OCI-LY7 (cell line): ENCODE measurements around the gene LSR. TPM values are rescaled to one million over a fixed set of nuclear protein-coding genes. Genes with fewer than 3 reads are reported as not detected.

Experiments used
- BruUV-seq: library from RNA; stranded (reverse); fragments of 400-500 nt; replicated peaks from 2 replicates; lab custom pipeline; 2021; lab: Mats Ljungman, UMichigan
- CTCF ChIA-PET: fragments of 300-600 bp; sonication (Branson Sonifier 250); formaldehyde crosslinking; loops from one replicate; lab custom pipeline; 2022; ENCODE audit warnings: antibody characterized with exemption; ENCODE audit not compliant: unreplicated experiment; lab: Charles Lee
- POLR2A ChIA-PET: fragments of 300-600 bp; sonication (Branson Sonifier 250); formaldehyde crosslinking; loops from one replicate; lab custom pipeline; 2022; ENCODE audit warnings: antibody characterized with exemption; lab: Charles Lee
- DNase-seq: peaks from one replicate; pipeline ENCODE4 v3.0.0-alpha.2; 2015; ENCODE audit warnings: low spot score
- H2AFZ ChIP-seq: fragments of 200-600 bp; sonication (generic), shearing (Covaris generic); 2 replicates; pipeline ENCODE4 v1.6.1; 2014; ENCODE audit warnings: mild to moderate bottlenecking, antibody characterized with exemption, low read length, moderate library complexity
- H3K27ac ChIP-seq: fragments of 200-600 bp; sonication (generic); 2 replicates; pipeline ENCODE4 v1.5.1; 2014; ENCODE audit warnings: mixed run types, low read depth, mild to moderate bottlenecking, moderate library complexity, low read length, inconsistent platforms; ENCODE audit not compliant: poor library complexity, severe bottlenecking
- H3K36me3 ChIP-seq: fragments of 200-600 bp; sonication (generic); 2 replicates; pipeline ENCODE4 v1.6.1; 2014; ENCODE audit warnings: mild to moderate bottlenecking, antibody characterized with exemption, low read length, moderate library complexity, mixed read lengths; ENCODE audit not compliant: insufficient read depth
- H3K4me1 ChIP-seq: fragments of 200-600 bp; sonication (generic); 2 replicates; pipeline ENCODE4 v1.5.1; 2014; ENCODE audit warnings: mild to moderate bottlenecking, low read length; ENCODE audit not compliant: insufficient read depth, poor library complexity, severe bottlenecking
- H3K4me2 ChIP-seq: fragments of 200-600 bp; sonication (generic); 2 replicates; pipeline ENCODE4 v1.6.1; 2014; ENCODE audit warnings: mild to moderate bottlenecking, low read length
- H3K4me3 ChIP-seq: fragments of 200-600 bp; sonication (generic); 2 replicates; pipeline ENCODE4 v1.5.1; 2014; ENCODE audit warnings: mild to moderate bottlenecking, low read depth, low read length; ENCODE audit not compliant: poor library complexity, severe bottlenecking
- H3K79me2 ChIP-seq: fragments of 200-600 bp; sonication (generic); 2 replicates; pipeline ENCODE4 v1.6.1; 2016; ENCODE audit warnings: low read depth, mild to moderate bottlenecking, low read length, moderate library complexity, mixed read lengths; ENCODE audit not compliant: insufficient read depth
- H3K9me2 ChIP-seq: fragments of 200-600 bp; sonication (generic); 2 replicates; pipeline ENCODE4 v1.6.1; 2016; ENCODE audit warnings: mild to moderate bottlenecking, low read length, mixed read lengths; ENCODE audit not compliant: insufficient read depth
- H3K9me3 ChIP-seq: fragments of 200-600 bp; sonication (generic); 2 replicates; pipeline ENCODE4 v1.6.1; 2014; ENCODE audit warnings: mild to moderate bottlenecking, mixed run types, low read length, mixed read lengths
- H4K20me1 ChIP-seq: fragments of 200-600 bp; sonication (generic); 2 replicates; pipeline ENCODE4 v1.6.1; 2014; ENCODE audit warnings: mild to moderate bottlenecking, antibody characterized with exemption, low read length, moderate library complexity, mixed read lengths; ENCODE audit not compliant: insufficient read depth
- EZH2phosphoT487 ChIP-seq: fragments of 200-600 bp; sonication (generic); IDR thresholded peaks from 2 replicates; pipeline ENCODE4 v1.6.1; 2018; ENCODE audit warnings: low read depth, borderline replicate concordance, mild to moderate bottlenecking, mixed run types, antibody characterized with exemption, low read length, moderate library complexity, mixed read lengths
- intact Hi-C: fragments of 100-400 bp; cut with micrococcal nuclease; formaldehyde crosslinking; loops from one replicate; pipeline ENCODE4 v1.10.0; 2022; ENCODE audit not compliant: unreplicated experiment
- total RNA-seq, 2 experiments: library from RNA; depleted of rRNA in 1 of 2; stranded (reverse); fragments of >200 nt in 1 of 2; shearing (Covaris generic) in 1 of 2; gene quantifications; 2 replicates each; pipeline ENCODE4 v1.2.3, GENCODE V29; 2014 to 2022
- TF ChIP-seq, protein P1 (sequence below): fragments of 200-600 bp; sonication (generic); conservative IDR thresholded peaks from 2 replicates; pipeline ENCODE4 v1.5.1; 2014; ENCODE audit warnings: mild to moderate bottlenecking, antibody characterized with exemption, low read length, moderate library complexity, mixed read lengths

Gene LSR
- total RNA-seq, 2 experiments from 2014 or later: 15.0 to 33.6 TPM

DNA sequence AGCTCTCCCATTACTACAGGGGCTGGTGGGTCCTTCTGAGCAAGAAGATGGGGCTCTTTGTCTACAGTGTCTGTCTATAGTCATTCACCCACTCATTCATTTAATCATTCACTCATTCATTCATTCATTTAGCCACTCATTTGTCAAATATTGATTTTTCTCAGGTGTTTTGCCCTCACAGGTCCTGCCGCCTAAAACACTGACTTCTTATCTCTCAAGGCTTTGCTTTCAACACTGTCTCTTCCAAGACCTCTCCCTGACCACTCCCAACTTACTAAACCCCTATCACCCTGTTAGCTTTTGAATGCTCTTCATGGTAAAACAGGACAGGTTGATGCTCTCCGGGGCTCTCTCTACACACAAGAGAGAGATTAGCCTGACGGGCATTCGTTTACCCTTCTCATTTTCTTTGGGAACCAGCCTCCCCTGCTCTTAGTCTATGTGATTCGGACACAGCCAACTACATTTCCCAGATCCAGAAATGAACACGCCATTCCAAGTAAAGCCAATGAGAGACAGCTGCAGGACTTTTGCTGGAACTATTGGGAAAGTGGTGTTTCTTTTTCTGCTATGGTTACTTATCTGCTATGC lies 43.0 kb upstream of the LSR start:
- Histone ChIP-seq H3K4me3 (peak overlapping the region; percentile 53), H3K9me2 (no peaks in the 10 kb centered on the region), H4K20me1 (no peaks in the 10 kb centered on the region), H2AFZ (peak overlapping the region; percentile 44; the same call in 1 of the 2 replicates), H3K9me3 (peaks cover 4% of the 10 kb centered on the region; the same call in 1 of the 2 replicates), H3K4me1 (peaks cover 67% of the 10 kb centered on the region), H3K36me3 (no peaks in the 10 kb centered on the region), H3K4me2 (peak overlapping the region; percentile 81), H3K79me2 (no peaks in the 10 kb centered on the region), H3K27ac (peak overlapping the region; percentile 94)
- CTCF ChIA-PET: no interaction called here
- intact Hi-C loops: no loop called here
- TF ChIP-seq, protein P1, sequence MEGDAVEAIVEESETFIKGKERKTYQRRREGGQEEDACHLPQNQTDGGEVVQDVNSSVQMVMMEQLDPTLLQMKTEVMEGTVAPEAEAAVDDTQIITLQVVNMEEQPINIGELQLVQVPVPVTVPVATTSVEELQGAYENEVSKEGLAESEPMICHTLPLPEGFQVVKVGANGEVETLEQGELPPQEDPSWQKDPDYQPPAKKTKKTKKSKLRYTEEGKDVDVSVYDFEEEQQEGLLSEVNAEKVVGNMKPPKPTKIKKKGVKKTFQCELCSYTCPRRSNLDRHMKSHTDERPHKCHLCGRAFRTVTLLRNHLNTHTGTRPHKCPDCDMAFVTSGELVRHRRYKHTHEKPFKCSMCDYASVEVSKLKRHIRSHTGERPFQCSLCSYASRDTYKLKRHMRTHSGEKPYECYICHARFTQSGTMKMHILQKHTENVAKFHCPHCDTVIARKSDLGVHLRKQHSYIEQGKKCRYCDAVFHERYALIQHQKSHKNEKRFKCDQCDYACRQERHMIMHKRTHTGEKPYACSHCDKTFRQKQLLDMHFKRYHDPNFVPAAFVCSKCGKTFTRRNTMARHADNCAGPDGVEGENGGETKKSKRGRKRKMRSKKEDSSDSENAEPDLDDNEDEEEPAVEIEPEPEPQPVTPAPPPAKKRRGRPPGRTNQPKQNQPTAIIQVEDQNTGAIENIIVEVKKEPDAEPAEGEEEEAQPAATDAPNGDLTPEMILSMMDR: no peak
- TF ChIP-seq EZH2phosphoT487: no peak
- DNase-seq: peak; percentile 51
- no TSS peak for BruUV-seq
- POLR2A ChIA-PET: interaction anchor here (0.6 to 1.3 kb wide), 5 partner anchors 11 to 258 kb away, joined by 3 to 6 read pairs (median 3); no protein-coding TSS in a partner anchor

DNA sequence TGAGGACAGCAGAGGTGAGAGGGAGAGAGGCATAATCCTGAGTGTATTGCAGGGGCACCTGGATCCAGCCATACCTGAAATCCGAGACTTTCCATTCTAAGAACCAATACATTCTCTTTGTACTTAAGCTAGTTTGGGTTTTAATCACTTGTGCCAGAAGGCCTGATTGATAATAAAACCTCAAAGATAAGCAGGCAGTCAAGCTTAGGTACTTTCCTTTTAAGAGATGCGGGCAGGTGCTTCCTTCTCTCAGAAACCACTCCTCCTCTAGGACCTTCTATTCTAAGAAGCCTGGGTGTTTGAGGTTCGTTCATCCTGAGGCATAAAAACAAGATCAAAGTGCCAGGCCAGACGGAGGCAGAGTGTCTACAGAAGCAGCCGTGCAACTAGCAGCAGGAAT lies 42.4 kb upstream of the LSR start:
- no peaks in the 10 kb centered on the region for H3K36me3 ChIP-seq
- H4K20me1 ChIP-seq: no peaks in the 10 kb centered on the region
- BruUV-seq: TSS peak; percentile 65
- no peaks in the 10 kb centered on the region for H3K79me2 ChIP-seq
- peak overlapping the region; percentile 81 for H3K4me2 ChIP-seq
- ChIA-PET CTCF (no interaction called here), POLR2A (interaction anchor here (0.6 to 1.3 kb wide), 4 partner anchors 62 to 257 kb away, joined by 3 to 6 read pairs (median 4); no protein-coding TSS in a partner anchor)
- intact Hi-C loops: no loop called here
- peak overlapping the region; percentile 94 for H3K27ac ChIP-seq
- DNase-seq: peak; percentile 85
- peak overlapping the region; percentile 53 for H3K4me3 ChIP-seq
- TF ChIP-seq EZH2phosphoT487: no peak
- TF ChIP-seq, protein P1: no peak
- peaks cover 4% of the 10 kb centered on the region; the same call in 1 of the 2 replicates for H3K9me3 ChIP-seq
- peaks cover 72% of the 10 kb centered on the region for H3K4me1 ChIP-seq
- H3K9me2 ChIP-seq: no peaks in the 10 kb centered on the region
- peak overlapping the region; percentile 44; the same call in 1 of the 2 replicates for H2AFZ ChIP-seq

DNA sequence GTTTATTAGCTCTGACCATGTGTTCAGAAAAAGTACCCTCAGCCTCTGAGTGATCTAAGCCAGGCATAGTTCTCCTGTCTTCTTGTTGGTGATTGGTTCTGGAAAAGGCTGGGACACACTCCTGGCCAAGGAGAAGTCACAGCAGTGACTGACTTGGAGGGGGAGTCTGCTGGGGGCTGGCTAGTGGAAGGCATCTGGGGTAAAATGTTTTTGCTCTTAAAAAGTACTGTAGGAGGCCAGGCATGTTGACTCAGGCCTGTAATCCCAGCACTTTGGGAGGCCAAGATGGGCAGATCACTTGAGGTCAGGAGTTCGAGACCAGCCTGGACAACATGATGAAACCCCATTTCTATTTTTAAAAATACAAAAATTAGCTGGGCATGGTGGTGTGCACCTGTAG lies 41.9 kb upstream of the LSR start:
- peak overlapping the region; percentile 53 for H3K4me3 ChIP-seq
- peaks cover 4% of the 10 kb centered on the region; the same call in 1 of the 2 replicates for H3K9me3 ChIP-seq
- no peaks in the 10 kb centered on the region for H4K20me1 ChIP-seq
- no peaks in the 10 kb centered on the region for H3K9me2 ChIP-seq
- ChIA-PET POLR2A (interaction anchor here (0.5 to 1.3 kb wide), 4 partner anchors 65 to 257 kb away, joined by 3 to 6 read pairs (median 4); no protein-coding TSS in a partner anchor), CTCF (no interaction called here)
- peak overlapping the region; percentile 81 for H3K4me2 ChIP-seq
- H2AFZ ChIP-seq: peak overlapping the region; percentile 44; the same call in 1 of the 2 replicates
- H3K79me2 ChIP-seq: no peaks in the 10 kb centered on the region
- intact Hi-C loops: no loop called here
- H3K36me3 ChIP-seq: no peaks in the 10 kb centered on the region
- no TSS peak for BruUV-seq
- no peak for TF ChIP-seq EZH2phosphoT487
- TF ChIP-seq, protein P1: no peak
- H3K27ac ChIP-seq: peak overlapping the region; percentile 94
- DNase-seq: no peak
- H3K4me1 ChIP-seq: peaks cover 77% of the 10 kb centered on the region
